GM12872 (cell line): Measurements from ENCODE around the gene EXOC4.

ENCODE experiments used
- CTCF ChIP-seq: IDR thresholded peaks from 3 replicates; pipeline ENCODE4 v1.5.1; 2011; ENCODE audit warnings: low read depth, mild to moderate bottlenecking, low read length, moderate library complexity; ENCODE audit not compliant: insufficient read depth

Gene EXOC4

GRCh38 chr7:134078991-134079390, 826.1 kb downstream of the EXOC4 start:
- TF ChIP-seq CTCF, result no peak

- TF ChIP-seq CTCF, result no peak
These were observed 828.8 kb downstream of the EXOC4 start for GRCh38 chr7:134081695-134082094.

- no peak for TF ChIP-seq CTCF
These were observed 831.0 kb downstream of the EXOC4 start for GRCh38 chr7:134083766-134084487.

- TF ChIP-seq CTCF, result no peak
These were observed 831.7 kb downstream of the EXOC4 start for GRCh38 chr7:134084488-134085144.

- no peak for TF ChIP-seq CTCF
These were observed 832.4 kb downstream of the EXOC4 start for GRCh38 chr7:134085311-134085710.

GRCh38 chr7:134086998-134087735, 834.3 kb downstream of the EXOC4 start:
- no peak for TF ChIP-seq CTCF

GRCh38 chr7:134088199-134088598, 835.3 kb downstream of the EXOC4 start:
- TF ChIP-seq CTCF, result no peak
